Measurements from ENCODE around the gene CD19.
"Not testable (repeated sequence)": the region's sequence is repeated elsewhere in the genome, so short reads cannot be mapped to it uniquely, and the experiment has no call there.

CD19 gene

DNA sequence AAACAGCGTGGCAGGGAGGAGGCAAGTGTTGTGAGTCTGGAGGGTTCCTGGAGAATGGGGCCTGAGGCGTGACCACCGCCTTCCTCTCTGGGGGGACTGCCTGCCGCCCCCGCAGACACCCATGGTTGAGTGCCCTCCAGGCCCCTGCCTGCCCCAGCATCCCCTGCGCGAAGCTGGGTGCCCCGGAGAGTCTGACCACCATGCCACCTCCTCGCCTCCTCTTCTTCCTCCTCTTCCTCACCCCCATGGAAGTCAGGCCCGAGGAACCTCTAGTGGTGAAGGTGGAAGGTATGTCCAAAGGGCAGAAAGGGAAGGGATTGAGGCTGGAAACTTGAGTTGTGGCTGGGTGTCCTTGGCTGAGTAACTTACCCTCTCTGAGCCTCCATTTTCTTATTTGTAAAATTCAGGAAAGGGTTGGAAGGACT is at the start of gene CD19:
Gene CD19 (plus strand): TSS at position 171 of the 425 bp plus-strand sequence. CDS start 30 bp downstream, at position 201.
- DNase-seq (ENCODE audit: low read depth, low spot score), result no peak

DNA sequence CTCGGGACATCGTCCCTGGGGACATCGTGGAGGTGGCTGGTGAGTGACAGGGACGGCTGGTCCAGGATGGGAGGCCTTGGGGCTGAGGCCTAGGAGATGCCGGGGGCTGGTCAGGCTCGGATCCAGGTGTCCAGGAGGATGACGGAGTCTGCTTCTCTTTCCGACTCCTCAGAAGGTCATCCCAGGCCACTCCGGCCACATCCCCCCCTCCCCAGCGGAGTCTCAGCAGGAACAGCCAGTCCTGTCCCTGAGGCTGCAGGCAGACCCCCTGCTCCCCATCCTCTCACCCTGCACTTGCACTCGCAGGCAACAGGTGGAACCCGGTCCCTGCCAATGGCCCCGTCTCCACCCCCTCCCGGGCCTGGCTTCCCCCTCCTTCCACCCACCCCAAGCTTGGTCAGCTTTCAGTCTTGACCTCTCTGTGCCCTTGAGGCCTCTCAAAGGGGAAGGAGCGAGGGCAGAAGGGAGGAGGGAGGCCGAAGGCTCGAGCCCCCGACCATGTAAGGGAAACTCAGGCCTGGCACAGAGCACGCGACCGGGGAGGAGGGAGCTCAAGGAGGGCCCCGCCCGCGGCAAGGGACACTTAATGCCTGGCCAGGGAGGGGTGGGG is 49.1 kb upstream of the CD19 start:
- DNase-seq (ENCODE audit: low read depth, low spot score), result no peak

DNA sequence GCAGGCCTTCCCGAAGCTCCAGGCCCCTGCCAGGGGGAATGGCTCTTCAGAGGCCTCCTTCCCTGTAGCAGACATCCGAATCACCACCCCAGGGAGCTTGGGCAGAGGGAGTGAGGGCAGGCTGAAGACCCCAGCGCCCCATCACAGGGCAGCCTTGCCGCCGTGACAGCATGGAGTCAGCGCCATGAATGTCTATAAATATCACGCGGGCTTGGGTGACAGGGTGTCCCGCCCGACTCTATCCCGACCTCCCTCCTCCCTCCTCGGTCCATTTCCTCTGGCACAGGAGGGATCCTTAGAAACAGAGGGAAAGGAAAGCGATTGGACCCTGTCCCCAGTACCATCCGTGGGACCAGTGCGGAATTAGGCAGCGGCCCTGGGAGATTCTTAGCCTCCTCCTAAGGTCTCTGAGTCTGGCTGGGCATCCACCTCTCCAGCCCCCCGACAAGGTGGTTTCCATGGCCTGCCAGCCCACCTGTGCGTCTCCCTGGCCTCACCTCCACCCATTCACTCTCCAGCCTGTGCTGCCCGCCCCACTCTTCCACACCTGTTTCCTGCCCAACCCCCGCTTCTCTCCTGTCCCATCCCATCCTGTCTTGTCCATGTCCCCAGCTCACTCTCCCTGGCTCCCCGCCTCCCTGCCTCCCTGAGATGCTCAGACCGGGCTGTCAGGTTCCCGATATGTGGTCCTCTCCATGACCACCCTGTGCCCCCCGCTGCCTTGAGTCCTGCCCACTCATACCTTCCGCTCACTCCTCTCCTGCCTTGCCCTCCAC is 48.4 kb upstream of the CD19 start:
- no peak for DNase-seq (ENCODE audit: low read depth, low spot score)

DNA sequence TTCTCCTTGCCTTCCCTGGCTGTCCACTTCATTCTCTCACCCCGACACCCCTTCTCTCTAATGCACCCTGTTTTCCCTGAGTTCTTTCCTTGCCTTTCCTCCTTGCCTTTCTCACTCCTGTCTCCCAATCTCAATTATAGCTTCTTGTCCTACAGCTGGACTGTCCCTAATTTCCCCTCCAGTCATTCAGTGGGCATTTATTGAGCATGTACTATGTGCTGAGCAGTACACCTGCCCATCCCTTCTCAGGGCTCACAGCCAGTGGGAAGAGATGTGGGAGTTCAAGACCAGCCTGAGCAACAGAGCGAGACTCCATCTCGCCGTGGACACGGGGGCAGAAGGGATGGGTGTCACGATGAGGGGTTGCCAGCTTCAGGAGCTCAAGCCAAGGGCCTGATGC is 47.7 kb upstream of the CD19 start:
- DNase-seq (ENCODE audit: low read depth, low spot score), result no peak

DNA sequence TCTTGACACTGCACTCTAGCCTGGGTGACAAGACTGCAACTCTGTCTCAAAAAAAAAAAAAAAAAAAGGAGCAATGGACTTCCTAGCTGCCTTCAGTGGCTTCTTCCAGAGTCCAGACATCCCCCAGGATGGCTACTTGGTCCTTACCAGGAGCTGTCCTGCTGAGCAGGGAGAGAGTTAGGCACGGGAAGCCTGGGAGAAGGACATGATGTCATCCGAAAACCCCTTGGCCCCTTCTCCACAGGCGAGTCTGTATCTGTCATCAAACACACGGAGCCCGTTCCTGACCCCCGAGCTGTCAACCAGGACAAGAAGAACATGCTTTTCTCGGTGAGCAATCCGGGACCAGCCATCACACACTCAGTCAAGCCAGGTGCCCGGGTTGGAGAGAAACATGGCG is 44.8 kb upstream of the CD19 start:
- DNase-seq (ENCODE audit: low read depth, low spot score), result no peak

DNA sequence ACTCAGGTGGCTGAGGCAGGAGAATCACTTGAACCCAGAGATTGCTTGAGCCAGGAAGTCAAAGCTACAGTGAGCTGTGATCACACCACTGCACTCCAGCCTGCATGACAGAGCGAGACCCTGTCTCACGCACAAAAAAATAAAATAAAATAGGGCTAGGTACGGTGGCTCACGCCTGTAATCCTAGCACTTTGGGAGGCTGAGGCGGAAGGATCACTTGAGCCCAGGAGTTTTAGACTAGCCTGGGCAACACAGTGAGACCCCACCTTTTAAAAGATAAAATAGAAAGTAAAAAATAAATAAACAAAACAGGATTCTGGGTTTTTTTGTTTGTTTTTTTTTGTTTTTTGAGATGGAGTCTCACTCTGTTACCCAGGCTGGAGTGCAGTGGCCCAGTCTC is 41.4 kb upstream of the CD19 start:
- not testable (repeated sequence) for DNase-seq (ENCODE audit: low read depth, low spot score)

DNA sequence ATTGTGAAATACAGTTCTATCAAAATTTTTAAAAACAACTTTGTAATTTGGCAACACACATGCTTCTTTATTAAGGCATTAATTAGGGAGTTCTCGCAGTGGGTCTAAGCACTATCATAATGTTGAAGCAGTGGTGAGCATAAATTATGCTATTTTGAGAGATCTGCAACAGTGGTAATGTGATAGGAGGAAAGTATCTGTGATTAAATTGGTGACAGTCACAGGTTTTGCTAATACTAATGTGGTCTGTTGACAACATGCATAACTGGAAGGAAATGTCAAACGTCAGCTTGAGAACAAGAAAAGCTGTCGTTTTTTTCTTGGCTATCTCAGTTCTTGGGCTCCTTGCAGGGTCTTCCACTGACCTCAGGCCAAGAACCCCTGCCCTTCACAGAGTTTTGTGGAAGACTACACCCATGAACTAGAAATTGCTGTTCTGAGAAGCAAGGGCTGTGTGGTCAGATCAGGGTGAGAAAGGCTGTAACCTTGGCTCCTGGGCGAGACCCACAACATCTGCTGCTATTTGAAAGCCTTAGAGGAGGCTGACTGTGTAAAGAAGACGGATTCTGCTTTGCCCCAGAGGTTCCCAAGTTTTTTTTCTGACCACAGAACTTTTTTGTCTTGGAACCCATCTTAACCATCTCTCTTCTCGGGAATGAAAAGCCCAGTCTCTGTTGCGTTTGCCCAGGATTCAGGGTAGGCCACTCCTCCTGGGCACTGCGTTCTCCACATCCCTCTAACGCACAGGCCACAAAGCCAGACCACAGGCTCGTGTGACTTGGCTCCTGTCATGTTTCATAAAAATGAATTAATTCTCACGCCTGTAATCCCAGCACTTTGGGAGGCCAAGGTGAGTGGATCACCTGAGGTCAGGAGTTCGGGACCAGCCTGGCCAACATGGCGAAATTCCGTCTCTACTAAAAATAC is 39.5 kb upstream of the CD19 start:
- DNase-seq (ENCODE audit: low read depth, low spot score), result no peak

DNA sequence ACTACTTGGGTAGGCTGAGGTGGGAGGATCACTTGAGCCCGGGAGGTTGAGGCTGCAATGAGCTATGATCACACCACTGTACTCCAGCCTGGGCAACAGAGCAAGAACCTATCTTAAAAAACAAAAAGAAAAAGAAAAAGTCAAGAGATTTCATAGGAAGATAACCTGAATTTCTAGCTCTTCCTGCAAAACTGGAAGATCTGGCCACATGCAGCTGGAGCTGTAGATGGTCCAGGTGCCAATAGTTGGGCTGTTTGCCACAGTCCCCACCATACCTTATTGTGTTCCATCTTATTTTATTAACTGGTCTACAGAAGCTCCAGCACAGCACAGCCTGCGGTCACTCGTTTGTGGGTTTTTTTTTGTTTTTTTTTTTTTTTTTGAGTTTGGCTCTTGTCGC is 38.5 kb upstream of the CD19 start:
- no peak for DNase-seq (ENCODE audit: low read depth, low spot score)

DNA sequence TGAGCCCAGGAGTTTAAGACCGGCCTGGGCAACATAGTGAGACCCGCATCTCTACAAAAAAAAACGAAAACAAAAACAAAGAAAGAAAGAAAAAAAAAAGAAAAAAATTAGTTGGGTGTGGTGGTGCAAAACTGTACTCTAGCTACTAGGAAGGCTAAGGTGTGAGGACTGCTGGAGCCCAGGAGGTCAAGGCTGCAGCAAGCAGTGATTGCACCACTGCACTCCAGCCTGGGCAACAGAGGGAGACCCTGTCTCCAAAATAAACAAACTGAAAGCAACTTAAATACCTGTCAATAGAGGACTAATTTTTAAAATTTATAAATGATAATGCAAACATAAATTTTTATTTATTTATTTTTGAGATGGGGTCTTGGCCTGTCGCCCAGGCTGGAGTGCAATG is 36.2 kb upstream of the CD19 start:
- no peak for DNase-seq (ENCODE audit: low read depth, low spot score)

DNA sequence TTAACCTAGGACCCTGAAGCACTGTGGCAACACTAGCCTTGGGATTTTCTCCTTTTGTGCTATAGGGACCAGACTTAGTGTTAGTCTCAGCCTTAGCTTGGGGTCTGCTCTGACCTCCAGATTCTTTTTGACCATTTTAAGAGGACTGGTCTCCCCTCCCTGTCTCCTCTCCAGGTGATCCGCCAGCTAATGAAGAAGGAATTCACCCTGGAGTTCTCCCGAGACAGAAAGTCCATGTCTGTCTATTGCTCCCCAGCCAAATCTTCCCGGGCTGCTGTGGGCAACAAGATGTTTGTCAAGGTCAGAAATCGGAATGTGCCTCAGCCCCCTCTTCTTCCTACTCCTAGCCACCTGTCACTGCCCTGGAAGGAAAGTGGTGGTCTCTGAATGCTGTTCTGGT is 33.9 kb upstream of the CD19 start:
- no peak for DNase-seq (ENCODE audit: low read depth, low spot score)

DNA sequence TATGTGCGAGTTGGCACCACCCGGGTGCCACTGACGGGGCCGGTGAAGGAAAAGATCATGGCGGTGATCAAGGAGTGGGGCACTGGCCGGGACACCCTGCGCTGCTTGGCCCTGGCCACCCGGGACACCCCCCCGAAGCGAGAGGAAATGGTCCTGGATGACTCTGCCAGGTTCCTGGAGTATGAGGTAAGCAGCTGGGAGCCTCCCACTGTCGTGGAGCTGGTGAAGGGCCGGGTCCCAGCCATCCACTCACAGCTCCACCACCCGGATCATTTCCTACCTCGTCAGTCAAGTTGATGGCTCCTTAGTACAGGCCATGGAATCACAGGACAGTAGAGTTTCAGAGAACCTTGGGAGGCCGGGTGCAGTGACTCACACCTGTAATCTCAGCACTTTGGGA is 33.5 kb upstream of the CD19 start:
- no peak for DNase-seq (ENCODE audit: low read depth, low spot score)

DNA sequence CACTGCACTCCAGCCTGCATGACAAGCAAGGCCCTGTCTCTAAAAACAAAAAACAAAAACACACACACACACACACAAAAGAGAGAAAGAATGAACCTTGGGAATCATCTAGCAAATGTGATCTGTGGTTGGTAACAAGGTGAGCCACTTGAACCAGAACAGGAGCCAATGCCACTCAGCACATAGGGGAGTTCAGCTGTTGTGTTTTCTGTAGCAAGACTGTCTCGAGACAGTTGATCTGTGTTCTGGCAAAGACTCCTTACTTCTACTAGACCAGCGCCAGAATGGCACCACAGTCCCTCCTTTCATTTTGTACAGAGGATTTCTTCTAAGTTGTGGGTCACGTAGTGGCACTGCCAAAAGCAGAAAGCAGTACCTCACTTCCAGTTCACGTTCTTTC is 32.8 kb upstream of the CD19 start:
- no peak for DNase-seq (ENCODE audit: low read depth, low spot score)

DNA sequence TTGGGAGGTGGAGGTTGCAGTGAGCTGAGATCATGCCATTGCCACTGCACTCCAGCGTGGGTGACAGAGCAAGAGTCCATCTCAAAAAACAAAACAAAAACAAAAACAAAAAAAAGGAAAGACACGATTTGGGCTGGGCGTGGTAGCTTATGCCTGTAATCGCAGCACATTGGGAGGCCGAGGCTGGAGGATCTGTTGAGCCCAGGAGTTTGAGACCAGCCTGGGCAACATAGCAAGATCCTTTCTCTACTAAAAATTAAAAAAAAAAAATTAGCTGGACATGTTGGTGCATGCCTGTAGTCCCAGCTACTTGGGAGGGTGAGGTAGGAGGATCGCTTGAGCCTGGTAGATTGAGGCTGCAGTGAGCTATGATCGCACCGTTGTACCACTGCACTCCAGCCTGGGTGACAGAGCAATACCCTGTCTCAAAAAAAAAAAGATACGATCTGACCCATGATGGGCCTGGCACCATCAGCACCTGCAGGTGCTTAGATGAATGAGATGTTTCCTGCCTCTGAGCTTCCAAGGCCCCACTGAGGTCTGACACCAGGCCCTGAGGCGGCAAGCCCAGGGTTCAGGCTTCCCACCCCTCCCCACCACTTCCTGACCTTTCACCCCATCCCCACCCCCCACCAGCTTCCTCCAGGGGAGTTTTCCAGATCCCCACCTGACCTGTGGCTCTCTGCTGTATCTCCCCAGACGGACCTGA is 31.7 kb upstream of the CD19 start:
- no peak for DNase-seq (ENCODE audit: low read depth, low spot score)

DNA sequence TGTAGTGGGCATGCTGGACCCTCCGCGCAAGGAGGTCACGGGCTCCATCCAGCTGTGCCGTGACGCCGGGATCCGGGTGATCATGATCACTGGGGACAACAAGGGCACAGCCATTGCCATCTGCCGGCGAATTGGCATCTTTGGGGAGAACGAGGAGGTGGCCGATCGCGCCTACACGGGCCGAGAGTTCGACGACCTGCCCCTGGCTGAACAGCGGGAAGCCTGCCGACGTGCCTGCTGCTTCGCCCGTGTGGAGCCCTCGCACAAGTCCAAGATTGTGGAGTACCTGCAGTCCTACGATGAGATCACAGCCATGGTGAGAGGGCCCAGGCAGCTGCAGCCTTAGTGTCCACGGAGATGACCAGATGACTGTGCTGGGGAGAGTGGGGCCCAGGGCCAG is 31.2 kb upstream of the CD19 start:
- no peak for DNase-seq (ENCODE audit: low read depth, low spot score)

DNA sequence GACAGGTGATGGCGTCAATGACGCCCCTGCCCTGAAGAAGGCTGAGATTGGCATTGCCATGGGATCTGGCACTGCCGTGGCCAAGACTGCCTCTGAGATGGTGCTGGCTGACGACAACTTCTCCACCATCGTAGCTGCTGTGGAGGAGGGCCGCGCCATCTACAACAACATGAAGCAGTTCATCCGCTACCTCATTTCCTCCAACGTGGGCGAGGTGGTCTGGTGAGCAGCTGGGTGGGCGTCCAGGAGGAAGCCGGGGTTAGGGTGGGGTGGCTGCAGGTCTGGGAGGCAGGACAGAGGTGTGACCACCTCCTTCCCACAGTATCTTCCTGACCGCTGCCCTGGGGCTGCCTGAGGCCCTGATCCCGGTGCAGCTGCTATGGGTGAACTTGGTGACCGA is 29.9 kb upstream of the CD19 start:
- DNase-seq (ENCODE audit: low read depth, low spot score), result no peak

DNA sequence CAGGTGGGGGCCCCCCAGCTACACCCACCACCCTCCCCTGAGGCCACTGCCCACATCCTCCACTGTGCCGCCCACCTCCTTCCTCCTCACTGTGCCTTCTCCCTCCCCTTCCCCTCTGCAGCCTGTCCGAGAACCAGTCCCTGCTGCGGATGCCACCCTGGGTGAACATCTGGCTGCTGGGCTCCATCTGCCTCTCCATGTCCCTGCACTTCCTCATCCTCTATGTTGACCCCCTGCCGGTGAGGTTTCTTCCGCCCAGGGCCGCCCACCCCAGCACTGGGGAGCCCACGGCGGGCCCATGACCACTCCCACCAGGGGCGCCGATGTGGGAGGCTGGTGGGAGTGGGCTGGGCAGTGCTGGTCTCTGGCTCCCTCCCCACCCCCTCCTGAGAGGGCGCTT is 28.9 kb upstream of the CD19 start:
- DNase-seq (ENCODE audit: low read depth, low spot score), result no peak

DNA sequence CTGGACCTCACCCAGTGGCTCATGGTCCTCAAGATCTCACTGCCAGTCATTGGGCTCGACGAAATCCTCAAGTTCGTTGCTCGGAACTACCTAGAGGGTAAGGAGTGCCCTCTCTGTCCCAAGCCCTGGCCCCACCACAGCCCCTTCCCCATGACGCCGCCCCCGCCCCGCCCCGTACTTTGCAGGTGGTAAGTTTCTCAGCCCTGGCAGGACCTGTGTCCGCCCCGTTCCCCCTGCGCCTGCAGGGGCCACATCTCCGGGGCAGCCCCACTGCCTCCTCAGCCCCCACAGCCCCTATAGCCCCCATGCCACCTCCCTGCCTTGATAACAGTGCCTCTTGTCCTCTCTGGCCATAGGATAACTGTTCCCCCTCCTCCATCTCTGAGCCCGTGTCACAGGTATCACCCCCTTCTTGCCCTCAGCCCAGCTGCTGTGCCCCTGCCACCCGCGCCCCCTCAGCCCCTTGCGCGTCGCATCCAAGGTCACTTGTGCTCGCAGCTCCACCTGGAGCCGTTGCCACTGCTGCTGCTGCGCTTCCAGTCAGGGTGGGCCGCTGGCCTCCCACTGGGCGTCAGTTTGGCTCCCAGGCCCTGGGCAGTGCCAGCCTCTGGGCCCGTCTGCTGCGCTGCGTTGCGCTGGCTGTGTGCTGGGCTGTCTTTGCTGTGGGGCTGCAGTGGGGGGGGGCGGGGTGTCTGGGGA is 28.3 kb upstream of the CD19 start:
- no peak for DNase-seq (ENCODE audit: low read depth, low spot score)

DNA sequence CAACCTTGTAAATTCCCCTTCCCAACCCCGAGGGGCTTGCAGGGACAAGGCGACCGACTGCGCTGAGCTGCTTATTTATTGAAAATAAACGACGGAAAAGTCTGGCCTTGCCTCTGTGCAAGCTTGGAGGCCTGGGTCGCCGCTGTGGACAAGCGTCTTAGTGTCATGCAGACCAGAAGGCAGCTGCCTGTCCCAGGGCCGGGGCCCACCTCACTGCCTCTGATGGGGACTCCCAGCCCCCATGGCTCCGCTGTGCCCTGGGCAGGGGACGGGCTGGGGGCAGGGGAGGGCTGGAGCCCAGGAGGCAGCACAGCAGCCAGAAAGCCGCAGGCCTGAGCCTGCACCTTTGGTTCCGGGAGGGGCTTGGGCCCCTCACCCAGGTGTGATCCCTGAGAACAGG is 27.4 kb upstream of the CD19 start:
- DNase-seq (ENCODE audit: low read depth, low spot score), result no peak

DNA sequence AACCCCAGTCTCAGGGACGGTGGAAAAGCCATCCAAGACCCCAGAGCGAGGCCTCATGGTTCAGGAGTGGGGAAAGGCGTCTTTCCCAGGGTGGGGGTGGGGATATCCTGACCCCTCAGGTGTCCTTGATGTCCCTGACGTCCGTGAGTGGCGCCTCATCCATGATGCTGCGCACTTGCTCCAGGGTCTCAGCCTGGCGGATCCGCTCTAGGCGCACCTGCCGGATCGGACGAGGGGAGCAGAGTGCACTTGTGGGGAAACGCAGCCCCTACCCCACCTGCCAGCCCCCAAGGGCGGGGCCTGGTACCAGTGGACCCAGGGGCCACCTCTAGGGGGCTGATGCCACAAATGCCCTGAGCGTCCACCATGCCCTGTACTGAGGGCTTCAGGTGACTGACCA is 26.9 kb upstream of the CD19 start:
- no peak for DNase-seq (ENCODE audit: low read depth, low spot score)

DNA sequence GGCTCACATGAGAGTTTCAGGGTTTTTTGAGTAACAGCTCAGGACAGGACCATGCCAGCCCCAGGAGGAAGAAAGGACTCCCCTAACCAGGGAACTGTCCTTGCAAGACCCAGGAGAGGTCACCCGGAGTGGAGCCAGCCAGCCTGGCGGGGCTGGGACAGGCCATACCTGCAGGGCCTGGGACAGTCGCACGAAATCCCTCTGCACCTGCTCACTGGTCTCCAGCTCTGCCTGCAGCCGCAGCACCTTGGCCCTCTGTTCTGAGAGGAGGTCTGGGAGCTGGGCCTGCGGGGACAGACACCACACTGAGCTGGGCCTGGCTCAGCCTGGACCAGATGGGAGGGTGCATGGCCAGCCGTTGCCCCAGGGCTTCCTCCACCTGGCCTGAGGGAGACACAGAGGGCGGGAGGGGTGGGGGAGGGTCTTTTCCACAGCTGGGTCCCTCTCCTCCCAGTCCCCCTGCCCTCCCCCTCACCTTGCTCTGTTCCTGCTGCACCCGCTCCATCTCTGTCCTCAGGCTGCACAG is 26.5 kb upstream of the CD19 start:
- DNase-seq (ENCODE audit: low read depth, low spot score), result no peak

DNA sequence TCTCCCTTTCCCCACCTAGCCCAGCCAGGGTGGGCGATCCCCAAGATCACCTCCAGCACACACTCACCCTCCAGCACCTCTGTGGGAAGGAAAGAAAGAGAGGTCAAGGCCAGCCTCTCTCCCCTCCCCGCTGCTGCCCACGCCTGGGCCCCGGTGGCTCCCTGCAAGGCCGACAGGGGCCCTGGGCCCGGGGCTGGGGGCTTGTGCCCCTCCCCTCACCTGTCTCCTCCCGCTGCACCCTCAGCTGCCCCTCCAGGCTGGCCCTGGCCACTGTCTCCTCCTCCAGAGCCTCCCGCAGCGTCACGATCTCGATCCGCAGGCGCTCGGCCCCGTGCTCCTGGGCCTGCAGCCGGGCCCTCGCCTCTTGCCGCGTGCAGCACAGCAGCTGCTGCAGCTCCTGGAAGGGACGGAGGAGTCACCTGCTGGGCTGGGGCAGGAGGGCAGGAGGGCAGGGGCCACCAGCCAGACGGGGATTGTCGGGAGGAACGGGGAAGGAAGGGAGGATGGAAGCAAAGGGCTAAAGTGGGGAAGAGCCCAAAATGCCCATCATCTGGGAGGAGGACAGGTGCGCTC is 25.9 kb upstream of the CD19 start:
- no peak for DNase-seq (ENCODE audit: low read depth, low spot score)

All from activated naive CD8-positive, alpha-beta T cell treated with anti-CD3 and anti-CD28 coated beads, Interleukin-2, amount 50 U/mL, for 16 hours (primary cell).